SU-DHL-6 (cell line): Measurements from ENCODE around the gene MYL3.
"Not testable (repeated sequence)": the region's sequence is repeated elsewhere in the genome, so short reads cannot be mapped to it uniquely, and the experiment has no call there.

Source experiments
- H2AFZ ChIP-seq: fragments of 200-600 bp; sonication (generic); 2 replicates; pipeline ENCODE4 v1.6.1; 2014; ENCODE audit warnings: low read depth, mild to moderate bottlenecking, moderate library complexity, mixed read lengths, antibody characterized with exemption, low read length; ENCODE audit not compliant: severe bottlenecking
- H3F3A ChIP-seq: fragments of 200-600 bp; shearing (Covaris generic); 2 replicates; pipeline ENCODE4 v1.6.0; 2016; ENCODE audit warnings: antibody characterized with exemption, mild to moderate bottlenecking; ENCODE audit not compliant: insufficient read depth
- H3K27ac ChIP-seq: fragments of 200-600 bp; sonication (generic); 2 replicates; pipeline ENCODE4 v1.5.1; 2016; ENCODE audit warnings: low read depth, mild to moderate bottlenecking, low read length, moderate library complexity, mixed read lengths
- H3K27me3 ChIP-seq: fragments of 200-600 bp; sonication (generic), shearing (Covaris generic); 2 replicates; pipeline ENCODE4 v1.6.0; 2014; ENCODE audit warnings: mild to moderate bottlenecking, low read length
- H3K36me3 ChIP-seq: fragments of 200-600 bp; sonication (generic); 2 replicates; pipeline ENCODE4 v1.6.1; 2014; ENCODE audit warnings: mild to moderate bottlenecking, low read length, mixed read lengths
- H3K4me2 ChIP-seq: fragments of 300-600, 200-600 bp; shearing (Covaris generic), sonication (generic); 2 replicates; pipeline ENCODE4 v1.6.0; 2014; ENCODE audit warnings: low read length, low read depth, mild to moderate bottlenecking; ENCODE audit not compliant: poor library complexity, severe bottlenecking
- H3K4me3 ChIP-seq: fragments of 200-600 bp; sonication (generic); 2 replicates; pipeline ENCODE4 v1.5.1; 2014; ENCODE audit warnings: antibody characterized with exemption, low read length, mild to moderate bottlenecking, mixed read lengths; ENCODE audit not compliant: insufficient read depth, poor library complexity, severe bottlenecking
- H3K79me2 ChIP-seq: fragments of 200-600 bp; sonication (generic); 2 replicates; pipeline ENCODE4 v1.6.1; 2014; ENCODE audit warnings: mild to moderate bottlenecking, low read length, moderate library complexity; ENCODE audit not compliant: insufficient read depth
- H3K9ac ChIP-seq: fragments of 200-600 bp; sonication (generic); 2 replicates; pipeline ENCODE4 v1.7.0; 2014; ENCODE audit warnings: mild to moderate bottlenecking, low read length
- H3K9me2 ChIP-seq: fragments of 200-600 bp; sonication (generic); replicated peaks from 2 replicates; pipeline ENCODE4 v1.6.1; 2014; ENCODE audit warnings: low read length; ENCODE audit not compliant: insufficient read depth
- H3K9me3 ChIP-seq: fragments of 200-600 bp; sonication (generic); 2 replicates; pipeline ENCODE4 v1.6.1; 2014; ENCODE audit warnings: low read length, mixed read lengths; ENCODE audit not compliant: insufficient read depth
- H4K20me1 ChIP-seq: fragments of 200-600 bp; sonication (generic); 2 replicates; pipeline ENCODE4 v1.6.1; 2014; ENCODE audit warnings: low read depth, mild to moderate bottlenecking, antibody characterized with exemption, low read length, moderate library complexity, mixed read lengths
- CTCF ChIP-seq: fragments of 200-600 bp; sonication (generic); IDR thresholded peaks from one replicate; pipeline ENCODE4 v1.5.1; 2017; ENCODE audit warnings: antibody characterized with exemption, mild to moderate bottlenecking, low read length, moderate library complexity; ENCODE audit not compliant: insufficient read depth, poor library complexity, severe bottlenecking
- EZH2phosphoT487 ChIP-seq: fragments of 200-600 bp; sonication (generic), shearing (Covaris generic); conservative IDR thresholded peaks from 2 replicates; pipeline ENCODE4 v1.6.1; 2018; ENCODE audit warnings: mild to moderate bottlenecking, antibody characterized with exemption, low read length, moderate library complexity, mixed read lengths

The MYL3 gene

GRCh38 chr3:46825450-46825849, 37.8 kb downstream of the MYL3 start:
- Histone ChIP-seq H3K36me3 (no peaks in the 10 kb centered on the region), H3K9me2 (no peaks in the 10 kb centered on the region), H3K9me3 (peaks cover 8% of the 10 kb centered on the region; the same call in 1 of the 2 replicates), H3K4me2 (no peak overlapping the region), H3K27me3 (no peaks in the 10 kb centered on the region), H2AFZ (no peak overlapping the region), H3F3A (no peaks in the 10 kb centered on the region), H4K20me1 (no peaks in the 10 kb centered on the region), H3K79me2 (no peaks in the 10 kb centered on the region), H3K27ac (no peak overlapping the region), H3K4me3 (no peak overlapping the region), H3K9ac (no peak overlapping the region)
- no peak for TF ChIP-seq EZH2phosphoT487
- no peak for TF ChIP-seq CTCF

- no peaks in the 10 kb centered on the region for H3F3A ChIP-seq
- no peak overlapping the region for H2AFZ ChIP-seq
- H3K9me2 ChIP-seq: no peaks in the 10 kb centered on the region
- TF ChIP-seq EZH2phosphoT487 (no peak), CTCF (no peak)
- no peaks in the 10 kb centered on the region for H3K36me3 ChIP-seq
- no peaks in the 10 kb centered on the region for H3K79me2 ChIP-seq
- H3K27ac ChIP-seq: no peak overlapping the region
- peaks cover 8% of the 10 kb centered on the region; the same call in 1 of the 2 replicates for H3K9me3 ChIP-seq
- H4K20me1 ChIP-seq: no peaks in the 10 kb centered on the region
- no peak overlapping the region for H3K4me2 ChIP-seq
- H3K27me3 ChIP-seq: no peaks in the 10 kb centered on the region
- no peak overlapping the region for H3K4me3 ChIP-seq
- H3K9ac ChIP-seq: no peak overlapping the region
Measured at GRCh38 chr3:46824211-46824970, 38.9 kb downstream of the MYL3 start.

GRCh38 chr3:46823314-46823713, 39.9 kb downstream of the MYL3 start:
- not testable (repeated sequence) for H3K4me2 ChIP-seq, H3K27ac ChIP-seq, H3F3A ChIP-seq, H3K9me3 ChIP-seq, H3K79me2 ChIP-seq, H4K20me1 ChIP-seq, H3K36me3 ChIP-seq, H3K4me3 ChIP-seq, H2AFZ ChIP-seq, H3K9me2 ChIP-seq, H3K27me3 ChIP-seq, H3K9ac ChIP-seq

- Histone ChIP-seq H3K36me3 (no peaks in the 10 kb centered on the region), H3F3A (no peaks in the 10 kb centered on the region), H3K9me3 (peaks cover 8% of the 10 kb centered on the region; the same call in 1 of the 2 replicates), H3K9ac (no peak overlapping the region), H4K20me1 (no peaks in the 10 kb centered on the region), H2AFZ (no peak overlapping the region), H3K79me2 (no peaks in the 10 kb centered on the region), H3K9me2 (0 out of 2 replicates have a peak, but pooled peaks cover 3% of the 10 kb centered on the region), H3K27ac (no peak overlapping the region), H3K4me3 (no peak overlapping the region), H3K4me2 (no peak overlapping the region), H3K27me3 (no peaks in the 10 kb centered on the region)
- no peak for TF ChIP-seq EZH2phosphoT487
Measured at GRCh38 chr3:46821553-46821952, 41.7 kb downstream of the MYL3 start.
